Activated effector memory CD4-positive, alpha-beta T cell treated with anti-CD3 and anti-CD28 coated beads, Interleukin-2, amount 50 U/mL, for 16 hours (primary cell): Measurements from ENCODE around the gene SLC17A3.

ENCODE experiments used
- DNase-seq: peaks from one replicate; pipeline ENCODE4 v3.0.0-alpha.2; 2020

The SLC17A3 gene

GRCh38 chr6:25835442-25836283 lies 38.4 kb downstream of the SLC17A3 start:
- no peak for DNase-seq

DNA sequence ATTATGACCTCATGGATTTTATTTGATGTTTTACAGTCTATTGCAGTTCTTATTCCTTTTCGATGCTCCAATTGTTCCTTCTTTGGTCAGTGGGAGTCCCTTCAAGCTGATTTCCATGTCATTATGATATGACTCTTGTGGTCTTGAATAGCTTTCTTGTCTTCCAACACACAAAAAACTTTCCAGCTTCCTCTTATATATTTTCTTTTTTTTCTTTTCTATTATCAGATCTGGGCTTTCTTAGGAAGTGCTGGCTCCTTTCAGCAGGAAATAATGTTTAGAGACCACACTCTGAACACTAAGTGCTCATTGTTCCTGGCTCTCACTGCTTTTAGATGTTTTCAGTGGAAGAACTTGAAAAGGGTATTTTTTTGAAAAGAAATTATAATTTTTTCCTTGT lies 39.1 kb downstream of the SLC17A3 start:
- DNase-seq = no peak

- DNase-seq = no peak
Measured at GRCh38 chr6:25833136-25833535, 40.9 kb downstream of the SLC17A3 start.

DNA sequence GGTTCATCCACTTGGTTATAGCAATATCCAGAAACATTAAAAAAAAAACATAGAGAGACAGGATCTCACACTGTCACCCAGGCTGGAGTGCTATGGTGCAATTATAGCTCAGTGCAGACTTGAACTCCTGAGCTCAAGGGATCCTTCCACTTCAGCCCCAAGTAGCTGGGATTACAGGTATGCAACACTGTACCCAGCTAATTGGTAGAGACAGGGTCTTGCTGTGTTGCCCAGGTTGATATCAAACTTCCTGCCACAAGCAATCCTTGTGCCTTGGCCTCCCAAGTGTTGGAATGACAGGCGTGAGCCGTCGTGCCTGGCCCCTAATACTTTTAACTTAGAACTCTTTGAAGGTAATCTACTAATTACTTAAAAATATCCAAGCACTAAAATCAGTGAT lies 41.4 kb downstream of the SLC17A3 start:
- no peak for DNase-seq

- DNase-seq = no peak
Measured at GRCh38 chr6:25832307-25832662, 41.8 kb downstream of the SLC17A3 start.

- DNase-seq = no peak
Measured at GRCh38 chr6:25831532-25832306, 42.3 kb downstream of the SLC17A3 start, which contains the start of gene SLC17A1. TSS of gene SLC17A1 (minus strand) at chr6:25832052. CDS start at chr6:25830557, 1,495 bp downstream.

DNA sequence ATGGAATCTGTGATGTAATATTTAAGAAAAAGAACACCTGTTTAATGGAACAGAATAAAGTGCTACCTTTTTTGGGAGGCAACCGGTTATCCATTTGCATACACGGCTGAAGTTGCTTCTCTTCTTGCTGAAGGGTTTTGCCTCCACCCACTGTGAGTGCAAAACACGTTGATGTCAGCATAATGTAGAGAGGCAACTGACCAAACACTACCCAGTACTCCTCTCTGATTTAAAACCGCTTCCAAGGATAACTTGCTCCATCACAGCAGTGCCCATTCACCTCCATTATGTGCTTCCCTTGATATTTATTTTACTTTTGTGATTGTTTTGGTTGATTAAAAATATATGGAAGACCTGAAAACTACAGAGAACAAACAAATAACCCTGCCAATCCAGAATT lies 43.6 kb downstream of the SLC17A3 start:
- DNase-seq = no peak

- no peak for DNase-seq
Measured at GRCh38 chr6:25829375-25829774, 44.7 kb downstream of the SLC17A3 start.

GRCh38 chr6:25821341-25821740 lies 52.7 kb downstream of the SLC17A3 start:
- no peak for DNase-seq

- no peak for DNase-seq
Measured at GRCh38 chr6:25816252-25816651, 57.8 kb downstream of the SLC17A3 start.

DNA sequence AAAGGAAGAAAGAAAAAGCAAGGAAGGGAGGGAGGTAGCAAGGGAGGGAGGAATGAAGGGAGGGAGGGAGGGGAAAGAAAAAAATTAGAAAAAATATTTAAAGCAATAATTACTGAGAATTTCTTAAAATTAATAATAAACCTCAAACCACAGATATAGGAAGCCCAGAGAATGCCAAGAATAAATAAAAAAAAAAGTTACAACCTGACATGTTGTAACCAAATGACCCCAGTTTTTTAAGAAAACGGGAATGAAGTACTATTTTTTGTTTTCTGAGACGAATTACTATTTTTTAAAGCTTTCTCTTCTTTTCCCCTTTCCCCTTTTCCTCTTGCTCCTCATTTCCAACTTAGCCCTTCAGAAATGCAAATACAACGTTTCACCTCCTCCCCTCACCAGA lies 58.8 kb downstream of the SLC17A3 start:
- no peak for DNase-seq

DNA sequence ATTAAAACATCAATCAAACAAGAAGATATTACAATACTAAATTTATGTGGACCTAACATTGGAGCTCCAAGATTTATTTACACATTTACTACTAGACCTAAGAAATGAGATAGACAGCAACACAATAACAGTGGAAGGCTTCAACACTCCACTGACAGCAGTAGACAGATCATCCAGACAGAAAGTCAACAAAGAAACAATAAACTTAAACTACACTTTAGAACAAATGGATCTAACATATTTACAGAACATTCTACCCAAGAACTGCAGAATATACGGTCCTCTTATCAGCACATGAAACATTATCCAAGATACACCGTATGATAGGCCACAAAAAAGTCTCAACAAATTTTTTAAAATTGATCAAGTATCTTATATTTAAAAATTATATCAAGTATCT lies 69.2 kb downstream of the SLC17A3 start:
- DNase-seq = no peak

DNA sequence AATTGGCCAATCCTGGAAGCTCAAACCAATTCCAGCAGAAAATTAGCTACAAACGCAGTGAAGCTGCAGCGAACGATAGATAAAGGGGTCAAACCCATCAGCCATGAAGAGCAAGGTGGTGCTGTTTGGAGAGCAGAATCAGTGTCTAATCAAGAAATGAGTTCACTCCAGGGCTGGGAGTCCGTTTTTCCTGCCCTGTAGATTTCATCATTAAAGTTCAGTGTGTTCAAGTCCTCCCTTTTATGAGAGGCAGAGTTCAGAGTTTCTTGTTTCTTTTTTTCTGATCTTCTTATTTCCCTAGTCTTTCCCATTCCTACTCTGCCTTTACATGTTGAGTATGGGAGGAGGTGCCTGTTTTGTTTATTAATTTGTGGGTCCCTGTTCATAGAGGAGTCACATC lies 72.6 kb downstream of the SLC17A3 start:
- DNase-seq = no peak
